CD14-positive monocyte (primary cell): Measurements from ENCODE around the gene CSNK1G2. TPM values are rescaled to one million over a fixed set of nuclear protein-coding genes. Genes with fewer than 3 reads are reported as not detected.

Experiments
- DNase-seq, 3 donors: peaks; one replicate each; pipeline ENCODE4 v3.0.0-alpha.2; 2011 to 2022
- H2AFZ ChIP-seq: 2 replicates; pipeline ENCODE4 v1.6.0; 2012; ENCODE audit warnings: mild to moderate bottlenecking, low read depth, low read length, inconsistent platforms; ENCODE audit not compliant: insufficient read depth, poor library complexity, severe bottlenecking
- H3K27ac ChIP-seq, 2 donors: 1 replicate in 1 of 2; 2 replicates in 1 of 2; pipeline ENCODE4 v1.5.1; 2012 to 2013; ENCODE audit warnings: low read length in 2 of 2, control low read depth in 1 of 2, inconsistent platforms in 1 of 2, low read depth in 1 of 2, mild to moderate bottlenecking in 1 of 2
- H3K27me3 ChIP-seq, 2 donors: one replicate each; pipeline versions ENCODE4 v1.6.0 to v1.6.1; 2011 to 2013; ENCODE audit warnings: low read length in 2 of 2; ENCODE audit not compliant: control insufficient read depth in 2 of 2, insufficient read depth in 2 of 2
- H3K36me3 ChIP-seq, 2 donors: replicated peaks in 1 of 2; 1 replicate in 1 of 2; 2 replicates in 1 of 2; pipeline versions ENCODE4 v1.5.1 to v1.6.1; 2012 to 2013; ENCODE audit warnings: low read length in 2 of 2, control low read depth in 1 of 2, inconsistent platforms in 1 of 2, mild to moderate bottlenecking in 1 of 2; ENCODE audit not compliant: insufficient read depth in 2 of 2, control insufficient read depth in 1 of 2
- H3K4me1 ChIP-seq, 2 donors: 1 replicate in 1 of 2; 2 replicates in 1 of 2; pipeline versions ENCODE4 v1.5.1 to v1.6.1; 2012 to 2013; ENCODE audit warnings: low read length in 2 of 2, control low read depth in 1 of 2, inconsistent platforms in 1 of 2, mild to moderate bottlenecking in 1 of 2, moderate library complexity in 1 of 2; ENCODE audit not compliant: insufficient read depth in 2 of 2, control insufficient read depth in 1 of 2
- H3K4me2 ChIP-seq: replicated peaks from 2 replicates; pipeline ENCODE3; 2012; ENCODE audit warnings: low read length, moderate library complexity, mild to moderate bottlenecking; ENCODE audit not compliant: poor library complexity, severe bottlenecking; ENCODE audit errors: extremely low read depth
- H3K4me3 ChIP-seq, 3 experiments: fragments of 200-600 bp in 1 of 3; sonication (generic) in 1 of 3; replicated peaks in 1 of 3; 1 replicate in 2 of 3; 2 replicates in 1 of 3; pipeline ENCODE4 v1.5.1; 2011 to 2013; ENCODE audit warnings: low read length in 3 of 3, mild to moderate bottlenecking in 3 of 3, control low read depth in 2 of 3, low read depth in 2 of 3, inconsistent platforms in 1 of 3, moderate library complexity in 1 of 3
- H3K79me2 ChIP-seq: 2 replicates; pipeline ENCODE4 v1.6.0; 2012; ENCODE audit warnings: mild to moderate bottlenecking, control low read depth, inconsistent platforms, low read length, moderate library complexity; ENCODE audit not compliant: insufficient read depth
- H3K9ac ChIP-seq: 2 replicates; pipeline ENCODE4 v1.6.0; 2017; ENCODE audit warnings: low read length, mild to moderate bottlenecking; ENCODE audit not compliant: insufficient read depth, poor library complexity, severe bottlenecking
- H3K9me3 ChIP-seq, 2 donors: replicated peaks in 1 of 2; 1 replicate in 1 of 2; 2 replicates in 1 of 2; pipeline versions ENCODE4 v1.5.1 to v1.6.1; 2012 to 2013; ENCODE audit warnings: low read length in 2 of 2, control low read depth in 1 of 2; ENCODE audit not compliant: control insufficient read depth in 1 of 2, insufficient read depth in 1 of 2
- H4K20me1 ChIP-seq: 2 replicates; pipeline ENCODE4 v1.6.0; 2012; ENCODE audit warnings: mild to moderate bottlenecking, low read length, control low read depth, moderate library complexity; ENCODE audit not compliant: insufficient read depth
- H3K27ac Mint-ChIP-seq, 7 donors: one replicate each; pipeline ENCODE4 v1.8.0; 2020; ENCODE audit warnings: mild to moderate bottlenecking in 7 of 7, mixed read lengths in 7 of 7, moderate library complexity in 6 of 7, inconsistent platforms in 2 of 7
- H3K27me3 Mint-ChIP-seq, 3 donors: one replicate each; pipeline ENCODE4 v1.8.0; 2021 to 2022; ENCODE audit warnings: low read depth in 3 of 3, mild to moderate bottlenecking in 3 of 3, mixed read lengths in 3 of 3, moderate library complexity in 3 of 3, inconsistent platforms in 1 of 3
- H3K36me3 Mint-ChIP-seq, 2 donors: one replicate each; pipeline ENCODE4 v1.8.0; 2020; ENCODE audit warnings: mixed read lengths in 2 of 2, inconsistent platforms in 1 of 2, mild to moderate bottlenecking in 1 of 2
- H3K4me1 Mint-ChIP-seq: one replicate; pipeline ENCODE4 v1.8.0; 2020; ENCODE audit warnings: mild to moderate bottlenecking, mixed read lengths
- H3K4me3 Mint-ChIP-seq, 2 donors: one replicate each; pipeline ENCODE4 v1.8.0; 2020; ENCODE audit warnings: mild to moderate bottlenecking in 2 of 2, mixed read lengths in 2 of 2, moderate library complexity in 1 of 2
- H3K9me3 Mint-ChIP-seq, 7 donors: one replicate each; pipeline ENCODE4 v1.8.0; 2020 to 2022; ENCODE audit warnings: mixed read lengths in 7 of 7, mild to moderate bottlenecking in 6 of 7, moderate library complexity in 6 of 7, inconsistent platforms in 2 of 7
- WGBS: methylation state at CpG from one replicate; pipeline ENCODE4 v1.1.5; 2013; ENCODE audit warnings: missing lambda C conversion rate; ENCODE audit not compliant: insufficient coverage; 5-methylcytosine and 5-hydroxymethylcytosine counted together
- intact Hi-C, 2 donors: fragments of 100-400 bp; cut with micrococcal nuclease; formaldehyde crosslinking; loops; one replicate each; pipeline versions ENCODE4 v1.15.0 to v1.15.1; 2023
- polyA plus RNA-seq, 3 donors: library from polyadenylated mRNA; depleted of rRNA in 1 of 3; unstranded in 2 of 3; stranded (reverse) in 1 of 3; fragments of 300-500 nt in 2 of 3; fragments of >200 nt in 1 of 3; fragmentation: Illumina TruSeq in 2 of 3; gene quantifications; 1 replicate in 2 of 3; 2 replicates in 1 of 3; pipeline ENCODE4 v1.2.3, GENCODE V29; 2012 to 2021
- TF ChIP-seq, protein P1 (sequence below): fragments of 200-600 bp; IDR thresholded peaks from one replicate; pipeline ENCODE4 v1.8.0; 2022; ENCODE audit warnings: antibody characterized with exemption, mild to moderate bottlenecking

Gene CSNK1G2
- polyA plus RNA-seq, 3 donors = 10.8 to 215 (median 20.3) TPM

DNA sequence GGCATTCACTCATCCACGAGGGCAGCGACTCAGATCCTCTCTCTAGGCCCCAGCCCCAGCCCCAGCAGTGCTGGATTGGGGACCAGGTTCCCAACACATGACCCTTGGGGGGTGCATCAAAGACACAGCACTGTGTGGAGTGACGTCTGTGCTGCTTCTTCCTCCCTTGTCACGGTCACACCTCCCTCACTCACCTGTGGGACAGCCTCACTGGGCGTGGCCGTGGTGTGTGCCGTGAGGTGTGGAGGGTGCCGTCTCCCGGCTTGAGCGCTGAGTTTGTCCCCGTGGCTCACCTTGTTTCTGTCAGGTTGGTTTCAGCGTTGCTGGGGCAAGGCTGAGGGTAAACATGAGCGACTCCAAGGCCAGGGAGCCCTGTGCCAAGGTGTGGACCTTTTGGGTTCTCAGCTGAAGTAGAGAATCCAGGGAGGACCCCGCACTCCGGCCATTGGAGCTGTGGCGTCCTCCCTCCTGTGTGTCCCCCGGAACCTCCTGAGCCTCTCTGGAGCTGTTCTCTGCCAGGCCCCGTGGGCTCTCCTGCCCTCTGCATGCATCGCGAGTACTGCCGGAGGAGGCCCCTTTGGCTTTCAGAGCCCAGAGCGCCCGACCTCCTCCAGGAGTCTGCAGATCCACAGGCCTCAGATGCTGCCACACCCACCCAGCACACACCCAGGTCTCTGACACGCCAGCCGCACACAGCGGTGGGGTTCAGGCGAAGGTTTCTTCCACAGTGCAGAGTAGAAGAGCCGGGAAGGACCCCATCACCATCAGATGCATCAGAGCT, 33.6 kb downstream of the CSNK1G2 start:
- no peaks in the 10 kb centered on the region for H3K4me1 Mint-ChIP-seq
- WGBS = 97% methylated on average over 17 of the region's 28 CpGs
- H3K4me3 Mint-ChIP-seq = no peak overlapping the region
- peaks cover 73% of the 10 kb centered on the region for H3K79me2 ChIP-seq
- H3K27ac Mint-ChIP-seq = no peak overlapping the region
- no peak overlapping the region for H3K9ac ChIP-seq
- H3K36me3 ChIP-seq = peaks cover 43 to 74% of the 10 kb centered on the region in 2 donors
- intact Hi-C loops = no loop called here
- H3K27ac ChIP-seq = no peak overlapping the region
- no peaks in the 10 kb centered on the region for H3K9me3 ChIP-seq
- H3K27me3 Mint-ChIP-seq = peaks cover 0 to 2% (median 0%) of the 10 kb centered on the region in 3 donors
- TF ChIP-seq, protein P1, sequence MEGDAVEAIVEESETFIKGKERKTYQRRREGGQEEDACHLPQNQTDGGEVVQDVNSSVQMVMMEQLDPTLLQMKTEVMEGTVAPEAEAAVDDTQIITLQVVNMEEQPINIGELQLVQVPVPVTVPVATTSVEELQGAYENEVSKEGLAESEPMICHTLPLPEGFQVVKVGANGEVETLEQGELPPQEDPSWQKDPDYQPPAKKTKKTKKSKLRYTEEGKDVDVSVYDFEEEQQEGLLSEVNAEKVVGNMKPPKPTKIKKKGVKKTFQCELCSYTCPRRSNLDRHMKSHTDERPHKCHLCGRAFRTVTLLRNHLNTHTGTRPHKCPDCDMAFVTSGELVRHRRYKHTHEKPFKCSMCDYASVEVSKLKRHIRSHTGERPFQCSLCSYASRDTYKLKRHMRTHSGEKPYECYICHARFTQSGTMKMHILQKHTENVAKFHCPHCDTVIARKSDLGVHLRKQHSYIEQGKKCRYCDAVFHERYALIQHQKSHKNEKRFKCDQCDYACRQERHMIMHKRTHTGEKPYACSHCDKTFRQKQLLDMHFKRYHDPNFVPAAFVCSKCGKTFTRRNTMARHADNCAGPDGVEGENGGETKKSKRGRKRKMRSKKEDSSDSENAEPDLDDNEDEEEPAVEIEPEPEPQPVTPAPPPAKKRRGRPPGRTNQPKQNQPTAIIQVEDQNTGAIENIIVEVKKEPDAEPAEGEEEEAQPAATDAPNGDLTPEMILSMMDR = no peak
- H3K36me3 Mint-ChIP-seq = peaks cover 34 to 59% of the 10 kb centered on the region in 2 donors
- H2AFZ ChIP-seq = no peak overlapping the region
- H3K27me3 ChIP-seq = no peaks in the 10 kb centered on the region
- no peaks in the 10 kb centered on the region for H3K9me3 Mint-ChIP-seq
- no peaks in the 10 kb centered on the region for H3K4me1 ChIP-seq
- H4K20me1 ChIP-seq = peaks cover 98% of the 10 kb centered on the region
- H3K4me2 ChIP-seq = no peak overlapping the region
- DNase-seq = no peak
- no peak overlapping the region for H3K4me3 ChIP-seq

DNA sequence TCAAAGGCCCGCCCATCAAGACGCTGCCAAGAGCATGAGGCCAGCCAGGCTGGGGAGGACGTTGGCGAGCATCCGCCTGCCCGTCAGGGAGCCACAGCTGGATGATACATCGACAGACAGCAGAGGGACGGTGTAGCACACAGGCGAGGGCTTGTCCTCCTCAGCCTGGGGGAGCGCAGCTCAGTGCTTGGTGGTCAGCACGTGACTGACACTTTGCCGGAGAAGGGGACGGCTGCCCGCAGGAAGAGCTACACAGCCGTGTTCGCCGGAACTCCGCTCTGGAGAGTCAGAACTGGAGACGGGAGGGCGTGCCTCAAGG, 34.1 kb downstream of the CSNK1G2 start:
- Histone ChIP-seq H3K79me2 (peaks cover 67% of the 10 kb centered on the region), H3K4me3 (no peak overlapping the region), H2AFZ (no peak overlapping the region), H3K9ac (no peak overlapping the region), H3K27ac (no peak overlapping the region), H3K27me3 (no peaks in the 10 kb centered on the region), H3K4me2 (no peak overlapping the region), H4K20me1 (peaks cover 98% of the 10 kb centered on the region), H3K4me1 (no peaks in the 10 kb centered on the region), H3K36me3 (peaks cover 41 to 74% of the 10 kb centered on the region in 2 donors), H3K9me3 (no peaks in the 10 kb centered on the region)
- no peak overlapping the region for H3K27ac Mint-ChIP-seq
- H3K36me3 Mint-ChIP-seq = peaks cover 31 to 55% of the 10 kb centered on the region in 2 donors
- H3K27me3 Mint-ChIP-seq = peaks cover 0 to 2% (median 0%) of the 10 kb centered on the region in 3 donors
- intact Hi-C loops = no loop called here
- TF ChIP-seq, protein P1 = no peak
- H3K9me3 Mint-ChIP-seq = no peaks in the 10 kb centered on the region
- DNase-seq = no peak
- H3K4me1 Mint-ChIP-seq = no peaks in the 10 kb centered on the region
- WGBS = 95% methylated on average over 19 of the region's 20 CpGs
- H3K4me3 Mint-ChIP-seq = no peak overlapping the region
